Dendritic cell treated with granulocyte-macrophage colony-stimulating factor and Interleukin-4, amounts not matched to agents 40 ng/mL and 50 ng/mL, for 4 days (primary cell): ENCODE data around the gene BEND6.

Source experiments
- H3K27ac Mint-ChIP-seq: one replicate; pipeline ENCODE4 v1.8.0; 2022; ENCODE audit warnings: mild to moderate bottlenecking, mixed read lengths
- H3K27me3 Mint-ChIP-seq: one replicate; pipeline ENCODE4 v1.8.0; 2022; ENCODE audit warnings: mild to moderate bottlenecking, mixed read lengths
- H3K36me3 Mint-ChIP-seq: one replicate; pipeline ENCODE4 v1.8.0; 2022; ENCODE audit warnings: low read depth, mixed read lengths
- H3K4me1 Mint-ChIP-seq: one replicate; pipeline ENCODE4 v1.8.0; 2022; ENCODE audit warnings: low read depth, mixed read lengths
- H3K4me3 Mint-ChIP-seq: one replicate; pipeline ENCODE4 v1.8.0; 2022; ENCODE audit warnings: mild to moderate bottlenecking, moderate library complexity, mixed read lengths
- H3K9me3 Mint-ChIP-seq: one replicate; pipeline ENCODE4 v1.8.0; 2022; ENCODE audit warnings: mixed read lengths
- intact Hi-C: fragments of 100-400 bp; cut with micrococcal nuclease; formaldehyde crosslinking; loops from one replicate; pipeline ENCODE4 v1.15.0; 2022

The BEND6 gene

DNA sequence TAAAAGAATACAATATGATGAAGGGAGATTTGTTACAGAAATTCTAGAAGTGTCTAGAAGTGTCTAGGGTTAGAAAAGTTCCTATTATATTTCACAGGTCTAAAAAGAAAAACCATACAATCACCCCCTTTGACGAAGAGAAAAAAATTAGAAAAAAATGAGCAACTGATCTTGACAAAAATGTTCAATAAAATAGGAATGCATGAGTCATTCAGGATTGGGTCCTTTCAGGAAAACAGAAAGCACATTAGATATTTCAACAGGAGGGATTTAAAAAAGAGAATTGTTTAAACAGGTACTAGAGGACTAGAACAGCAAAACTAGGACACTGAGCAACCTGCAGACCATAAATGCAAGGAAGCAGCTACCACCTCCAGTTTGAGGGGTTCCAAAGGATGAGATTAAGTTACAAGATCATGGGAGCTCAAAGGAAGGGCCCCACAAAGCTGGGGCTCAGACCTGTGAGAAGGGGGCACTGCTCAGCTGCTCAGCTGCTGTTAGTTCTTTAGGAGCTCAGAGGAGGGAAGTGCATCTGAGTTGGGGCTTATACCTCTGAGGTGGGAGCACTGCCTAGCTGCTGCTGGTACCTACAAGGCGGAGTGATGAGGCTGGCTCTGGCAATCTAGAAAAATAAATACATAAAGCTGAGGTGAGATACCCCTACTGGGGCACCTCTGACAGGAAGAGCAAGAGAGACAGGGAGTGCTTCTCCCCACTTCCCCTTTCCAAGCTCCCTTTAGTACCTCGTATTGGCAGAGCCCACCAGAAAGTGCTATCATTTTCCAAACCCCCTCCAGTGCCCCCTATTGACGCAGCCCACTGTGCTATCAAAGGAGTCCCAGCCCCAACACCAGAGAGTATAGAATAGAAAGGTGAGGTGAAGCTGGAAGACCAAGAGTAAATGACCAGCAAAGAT lies 27.1 kb upstream of the BEND6 start:
- Mint-ChIP-seq H3K9me3 (no peaks in the 10 kb centered on the region), H3K27me3 (no peaks in the 10 kb centered on the region), H3K4me3 (no peak overlapping the region)

DNA sequence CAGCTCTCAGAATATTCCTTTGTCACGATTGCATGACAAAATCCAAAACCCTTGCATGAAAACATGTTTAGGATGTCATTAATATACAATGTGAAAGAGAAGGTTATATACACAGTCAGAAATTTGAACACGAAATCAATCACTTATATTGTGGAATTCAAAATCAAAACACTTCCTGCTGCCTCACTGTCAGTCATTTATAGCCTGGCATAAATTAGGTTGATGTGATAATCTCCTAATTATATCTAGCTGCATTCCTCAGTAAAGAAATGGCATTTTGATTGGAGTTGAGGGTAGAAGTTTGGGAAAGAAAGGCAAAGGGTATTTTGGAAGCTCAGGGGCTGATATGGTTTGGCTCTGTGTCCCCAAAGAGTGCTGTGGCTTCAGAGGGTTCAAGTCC lies 24.1 kb upstream of the BEND6 start:
- Mint-ChIP-seq H3K9me3 (no peaks in the 10 kb centered on the region), H3K27me3 (no peaks in the 10 kb centered on the region), H3K36me3 (no peaks in the 10 kb centered on the region), H3K27ac (peak overlapping the region; percentile 20), H3K4me1 (peaks cover 34% of the 10 kb centered on the region), H3K4me3 (no peak overlapping the region)
- intact Hi-C loops, result no loop called here

More for the DNA sequence above, 27.1 kb upstream of the BEND6 start:
- H3K27ac Mint-ChIP-seq, result no peak overlapping the region
- intact Hi-C loops, result no loop called here
- peaks cover 24% of the 10 kb centered on the region for H3K4me1 Mint-ChIP-seq
- H3K36me3 Mint-ChIP-seq, result no peaks in the 10 kb centered on the region

DNA sequence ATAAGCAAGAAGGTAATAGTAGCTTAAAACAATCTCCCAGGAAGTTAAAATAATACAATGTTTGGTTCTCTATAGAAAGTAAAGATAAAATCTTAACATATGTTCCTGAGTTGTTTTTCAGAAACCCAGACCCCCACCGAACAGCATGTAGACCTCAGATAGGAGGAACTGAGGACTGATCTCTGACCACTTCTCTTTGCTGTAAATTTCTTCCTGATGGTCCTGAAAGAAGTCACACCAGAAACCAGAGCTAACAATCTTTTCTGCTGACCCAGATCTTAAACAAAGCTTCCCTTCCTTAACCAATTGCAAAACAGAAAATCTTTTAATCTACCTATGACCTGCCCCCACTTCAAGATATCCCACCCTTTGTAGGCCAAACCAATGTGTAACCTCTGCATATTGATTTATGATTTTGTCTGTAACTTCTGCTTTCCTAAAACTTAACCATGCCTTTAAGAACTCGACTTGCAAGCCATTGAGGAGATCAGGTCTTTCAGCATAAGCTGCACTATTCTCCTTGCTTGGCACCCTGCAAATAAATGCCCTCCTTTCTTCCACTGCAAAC lies 21.9 kb upstream of the BEND6 start:
- Mint-ChIP-seq H3K4me3 (no peak overlapping the region), H3K27me3 (no peaks in the 10 kb centered on the region), H3K4me1 (peaks cover 33% of the 10 kb centered on the region), H3K36me3 (no peaks in the 10 kb centered on the region), H3K9me3 (no peaks in the 10 kb centered on the region), H3K27ac (peak overlapping the region; percentile 86)
- intact Hi-C loops, result loop anchor here (1.0 kb wide), 1 partner anchor 22 kb away; the partner anchor contains the start of gene BEND6

DNA sequence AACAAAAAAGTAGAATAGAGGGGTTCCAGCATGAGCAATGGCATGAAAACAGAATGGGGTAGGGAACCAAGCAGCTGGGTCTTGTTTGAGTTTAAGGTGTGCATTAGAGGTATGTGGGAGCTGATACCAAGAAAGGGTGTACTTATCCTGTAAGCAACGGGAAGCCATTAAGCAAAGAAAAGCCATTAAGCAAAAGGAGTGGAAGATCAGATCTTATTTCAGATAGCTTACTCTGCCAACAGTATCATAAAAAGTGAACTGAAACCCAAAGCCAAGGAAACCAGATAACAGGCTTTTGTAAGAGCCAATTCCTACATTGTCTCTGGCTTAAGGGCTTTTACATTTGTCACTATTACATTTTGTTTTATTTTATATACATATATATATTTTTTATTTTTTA lies 21.3 kb upstream of the BEND6 start:
- Mint-ChIP-seq H3K4me1 (peaks cover 29% of the 10 kb centered on the region), H3K27ac (peak overlapping the region; percentile 86), H3K4me3 (peak overlapping the region; percentile 11), H3K36me3 (no peaks in the 10 kb centered on the region), H3K9me3 (no peaks in the 10 kb centered on the region), H3K27me3 (no peaks in the 10 kb centered on the region)
- intact Hi-C loops, result loop anchor here (1.0 kb wide), 1 partner anchor 22 kb away; the partner anchor contains the start of gene BEND6

DNA sequence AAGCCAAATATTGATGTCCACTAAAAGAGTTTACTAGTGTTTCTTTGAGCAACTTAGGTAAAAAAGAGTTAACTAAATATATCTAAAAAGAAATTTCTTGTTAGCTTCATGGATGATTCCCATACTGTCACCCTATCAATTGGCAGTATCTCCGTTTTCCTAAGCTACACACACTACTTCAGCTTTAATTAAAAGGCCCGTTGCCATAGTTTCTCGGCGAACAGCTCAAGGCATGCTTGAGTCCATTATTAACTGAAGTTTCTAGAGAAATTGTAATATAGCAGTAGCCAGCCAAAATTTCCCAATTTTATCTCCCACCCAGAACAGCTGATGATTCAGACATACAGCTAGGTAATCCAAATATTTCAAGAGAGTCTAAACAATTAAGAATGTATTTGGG lies 20.0 kb upstream of the BEND6 start:
- Mint-ChIP-seq H3K4me3 (no peak overlapping the region), H3K27me3 (no peaks in the 10 kb centered on the region), H3K27ac (no peak overlapping the region), H3K9me3 (no peaks in the 10 kb centered on the region), H3K36me3 (no peaks in the 10 kb centered on the region), H3K4me1 (peaks cover 29% of the 10 kb centered on the region)
- intact Hi-C loops, result no loop called here

DNA sequence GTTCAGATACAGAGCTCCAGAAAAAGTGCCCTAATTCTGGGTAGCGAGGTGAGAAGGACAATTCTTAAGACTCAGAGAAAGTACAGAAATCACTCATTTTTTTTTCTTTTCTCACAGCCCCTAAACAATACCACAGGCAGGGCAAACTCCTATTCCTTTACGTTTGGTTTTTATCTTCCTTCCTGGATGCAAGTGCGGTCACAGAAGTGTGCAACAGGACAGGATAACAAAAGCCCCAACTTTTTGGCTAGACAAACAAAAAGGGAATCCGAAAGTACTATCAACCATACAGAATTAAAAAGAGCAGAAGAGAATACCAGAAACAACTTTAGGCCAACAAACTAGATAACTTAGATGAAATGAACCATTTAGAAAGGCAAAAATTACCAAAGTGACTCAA lies 18.4 kb upstream of the BEND6 start:
- H3K4me1 Mint-ChIP-seq, result peaks cover 29% of the 10 kb centered on the region
- no peak overlapping the region for H3K4me3 Mint-ChIP-seq
- no peaks in the 10 kb centered on the region for H3K36me3 Mint-ChIP-seq
- no peak overlapping the region for H3K27ac Mint-ChIP-seq
- H3K9me3 Mint-ChIP-seq, result peaks cover 10% of the 10 kb centered on the region
- H3K27me3 Mint-ChIP-seq, result no peaks in the 10 kb centered on the region
- intact Hi-C loops, result no loop called here

DNA sequence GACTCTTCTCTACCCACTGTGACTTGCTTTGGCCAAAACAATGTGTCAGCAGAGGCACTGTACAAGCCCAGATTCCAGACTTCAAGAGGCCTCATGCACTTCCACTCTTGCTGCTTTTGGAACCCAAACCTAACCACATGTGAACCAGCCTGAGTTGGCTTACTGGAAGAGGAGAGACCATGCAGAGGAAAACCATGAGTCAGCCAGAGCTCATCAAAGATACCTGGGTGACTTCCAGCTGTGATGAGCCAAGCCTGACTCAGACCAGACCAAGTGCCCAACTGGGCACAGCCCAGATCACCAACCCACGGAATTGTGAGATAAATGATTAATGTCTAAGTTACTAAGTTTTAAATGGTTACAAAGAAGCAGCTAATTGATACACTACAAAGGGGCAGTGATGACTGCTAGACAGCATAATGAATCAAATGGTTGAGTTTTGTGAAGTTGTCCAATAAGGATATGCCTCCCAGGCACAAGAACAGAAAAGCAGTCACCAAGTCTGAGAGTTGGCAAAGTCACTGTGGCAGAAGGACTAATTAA lies 16.2 kb upstream of the BEND6 start:
- intact Hi-C loops, result no loop called here
- Mint-ChIP-seq H3K36me3 (no peaks in the 10 kb centered on the region), H3K4me1 (peaks cover 7% of the 10 kb centered on the region), H3K4me3 (no peak overlapping the region), H3K27me3 (no peaks in the 10 kb centered on the region), H3K27ac (no peak overlapping the region), H3K9me3 (peaks cover 22% of the 10 kb centered on the region)

DNA sequence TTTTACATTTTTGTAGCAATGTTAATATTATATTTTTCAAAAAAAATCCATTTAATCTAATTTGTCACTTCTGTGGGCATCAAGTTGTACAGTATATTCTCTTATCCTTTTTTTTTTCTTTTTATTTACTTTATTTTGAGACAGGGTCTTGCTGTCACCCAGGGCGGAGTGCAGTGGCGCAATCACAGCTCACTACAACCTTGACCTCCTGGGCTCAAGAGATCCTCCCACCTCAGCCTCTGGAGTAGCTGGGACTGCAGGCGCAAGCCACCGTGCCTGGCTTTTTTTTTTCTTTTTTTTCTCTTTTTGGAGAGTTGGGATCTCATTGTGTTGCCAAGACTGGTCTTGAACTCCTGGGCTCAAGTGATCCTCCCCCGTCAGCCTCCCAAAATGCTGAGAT lies 14.4 kb upstream of the BEND6 start:
- Mint-ChIP-seq H3K36me3 (no peaks in the 10 kb centered on the region), H3K4me1 (peaks cover 18% of the 10 kb centered on the region), H3K9me3 (peaks cover 22% of the 10 kb centered on the region), H3K27me3 (no peaks in the 10 kb centered on the region), H3K27ac (no peak overlapping the region), H3K4me3 (no peak overlapping the region)
- intact Hi-C loops, result no loop called here

DNA sequence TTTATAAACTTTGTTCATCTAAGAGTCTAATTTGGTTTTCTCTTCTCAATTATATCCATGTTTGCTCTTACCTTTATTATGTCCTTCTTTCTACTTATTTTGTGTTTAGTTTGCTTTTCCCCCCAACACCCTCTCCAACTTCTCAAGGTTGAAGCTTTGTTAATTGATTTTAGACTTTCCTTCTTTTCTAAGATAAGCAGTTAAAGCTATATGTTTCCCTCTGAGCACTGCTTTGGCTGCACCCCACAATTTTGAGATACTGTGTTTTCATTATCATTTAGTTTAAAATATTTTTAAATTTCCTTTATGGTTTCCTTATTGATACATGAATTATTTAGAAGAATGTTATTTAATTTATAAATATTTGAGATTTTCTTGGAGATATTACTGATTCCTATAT lies 13.9 kb upstream of the BEND6 start:
- Mint-ChIP-seq H3K9me3 (peaks cover 22% of the 10 kb centered on the region), H3K4me3 (no peak overlapping the region), H3K27ac (no peak overlapping the region), H3K36me3 (no peaks in the 10 kb centered on the region), H3K4me1 (peaks cover 18% of the 10 kb centered on the region), H3K27me3 (no peaks in the 10 kb centered on the region)
- intact Hi-C loops, result no loop called here

DNA sequence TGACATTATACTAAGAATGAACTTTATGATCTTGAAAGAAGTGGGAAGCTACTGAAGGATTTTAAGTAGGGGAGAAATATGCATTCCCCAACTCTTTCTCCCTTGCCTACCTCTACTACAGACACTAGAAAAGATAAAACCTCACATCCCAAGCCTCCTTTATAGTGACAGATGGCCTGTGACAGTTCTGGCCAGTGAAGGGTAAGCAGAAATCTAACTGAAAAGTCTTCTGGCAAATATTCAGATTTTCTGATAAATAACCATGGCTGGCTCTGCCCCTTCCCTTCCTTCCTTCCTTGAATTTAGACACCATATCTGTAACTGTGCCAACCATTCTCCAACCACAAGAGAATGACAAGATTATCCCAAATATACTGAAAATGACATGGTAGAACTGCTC lies 10.2 kb upstream of the BEND6 start:
- Mint-ChIP-seq H3K27ac (no peak overlapping the region), H3K4me1 (peaks cover 12% of the 10 kb centered on the region), H3K27me3 (no peaks in the 10 kb centered on the region), H3K36me3 (no peaks in the 10 kb centered on the region), H3K9me3 (peaks cover 22% of the 10 kb centered on the region), H3K4me3 (no peak overlapping the region)
- intact Hi-C loops, result no loop called here

DNA sequence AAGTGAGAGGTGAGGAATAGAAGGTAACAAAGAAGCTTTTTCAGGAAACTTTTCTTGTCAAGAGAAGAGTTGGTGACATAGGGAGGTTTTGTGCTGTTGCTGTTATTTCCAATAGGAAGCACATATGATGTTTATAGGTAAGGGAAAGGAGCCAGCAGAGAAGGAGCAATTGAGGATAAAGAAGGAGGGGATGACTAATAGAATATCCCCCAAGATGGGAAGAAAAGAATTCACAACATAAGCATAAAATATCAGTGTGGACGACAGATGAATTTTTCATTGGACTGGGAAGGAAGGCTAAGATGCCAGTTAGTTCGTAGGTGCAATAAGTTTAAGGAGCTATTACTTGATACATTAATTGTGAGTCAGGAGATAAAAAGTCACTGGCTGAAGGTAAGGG lies 8.5 kb upstream of the BEND6 start:
- peaks cover 12% of the 10 kb centered on the region for H3K4me1 Mint-ChIP-seq
- H3K4me3 Mint-ChIP-seq, result no peak overlapping the region
- no peak overlapping the region for H3K27ac Mint-ChIP-seq
- intact Hi-C loops, result no loop called here
- H3K27me3 Mint-ChIP-seq, result no peaks in the 10 kb centered on the region
- no peaks in the 10 kb centered on the region for H3K36me3 Mint-ChIP-seq
- peaks cover 12% of the 10 kb centered on the region for H3K9me3 Mint-ChIP-seq

DNA sequence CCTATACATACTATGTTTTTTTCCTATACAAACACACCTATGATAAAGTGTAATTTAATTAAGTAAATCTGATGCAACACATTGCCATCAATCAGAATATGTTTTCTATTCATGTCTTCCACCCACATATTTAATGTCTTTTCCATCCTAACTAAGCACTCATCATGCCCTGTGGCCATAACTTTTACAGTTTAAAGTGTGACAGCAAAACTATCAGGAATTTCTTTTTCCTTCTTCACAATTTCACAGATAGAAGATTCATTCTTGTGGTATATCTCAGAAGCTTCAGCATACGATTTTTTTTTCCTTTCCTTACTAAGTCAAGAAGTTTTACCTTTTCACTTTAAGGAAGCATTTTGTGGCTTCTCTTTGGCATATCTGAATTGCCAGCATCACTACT lies 7.0 kb upstream of the BEND6 start:
- Mint-ChIP-seq H3K4me3 (no peak overlapping the region), H3K36me3 (no peaks in the 10 kb centered on the region), H3K4me1 (peaks cover 12% of the 10 kb centered on the region), H3K27me3 (peaks cover 6% of the 10 kb centered on the region), H3K9me3 (no peaks in the 10 kb centered on the region), H3K27ac (no peak overlapping the region)
- intact Hi-C loops, result no loop called here

DNA sequence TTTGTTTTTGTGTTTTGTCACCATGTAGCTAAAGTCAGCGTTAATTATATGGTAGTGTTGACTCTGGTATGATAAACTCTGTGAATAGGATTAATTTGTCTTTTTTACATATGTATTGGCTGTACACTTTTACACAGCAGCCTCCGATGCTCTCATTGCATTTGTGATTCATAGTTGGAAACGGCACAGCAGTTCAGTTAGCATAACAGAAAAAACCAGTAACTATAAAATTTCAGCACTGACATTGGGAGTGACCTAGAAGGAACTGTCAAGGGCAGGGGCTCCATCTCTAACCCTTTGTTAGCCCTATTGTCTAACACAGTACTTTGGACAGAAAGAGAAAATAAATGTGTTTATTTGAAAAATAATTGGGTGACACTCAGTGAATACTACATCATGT lies 5.6 kb upstream of the BEND6 start:
- Mint-ChIP-seq H3K9me3 (no peaks in the 10 kb centered on the region), H3K36me3 (peaks cover 3% of the 10 kb centered on the region), H3K27ac (no peak overlapping the region), H3K4me3 (no peak overlapping the region), H3K4me1 (peaks cover 16% of the 10 kb centered on the region), H3K27me3 (peaks cover 19% of the 10 kb centered on the region)
- intact Hi-C loops, result no loop called here

DNA sequence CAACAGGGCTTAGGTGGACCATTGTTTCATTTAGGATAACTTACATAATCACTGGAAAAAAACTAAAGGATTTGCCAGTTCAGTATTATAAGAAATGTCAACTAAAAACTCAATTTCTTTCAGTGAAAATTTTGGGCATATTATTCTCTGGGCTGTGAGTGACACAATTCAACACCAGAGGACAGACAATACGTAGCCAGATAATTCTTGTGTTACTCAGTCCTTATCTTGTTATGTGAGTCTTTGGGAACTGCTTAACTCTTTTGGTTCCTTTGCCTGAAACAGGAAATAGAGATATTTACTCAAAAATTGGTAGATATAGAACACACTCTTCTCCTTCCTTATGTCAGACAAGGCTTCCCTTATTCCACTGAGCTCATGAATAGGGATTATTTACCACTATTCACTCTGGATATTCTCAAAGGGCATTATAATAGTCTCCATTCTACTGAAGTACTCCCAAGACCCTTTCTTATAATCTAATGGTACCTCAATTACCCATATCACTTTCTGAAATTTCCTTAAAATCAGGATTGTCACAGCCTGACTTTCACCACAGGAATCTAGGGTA lies 4.9 kb upstream of the BEND6 start:
- peaks cover 21% of the 10 kb centered on the region for H3K27me3 Mint-ChIP-seq
- intact Hi-C loops, result no loop called here
- no peak overlapping the region for H3K27ac Mint-ChIP-seq
- H3K4me1 Mint-ChIP-seq, result peaks cover 12% of the 10 kb centered on the region
- peaks cover 7% of the 10 kb centered on the region for H3K36me3 Mint-ChIP-seq
- H3K9me3 Mint-ChIP-seq, result no peaks in the 10 kb centered on the region
- no peak overlapping the region for H3K4me3 Mint-ChIP-seq
